Hematopoietic multipotent progenitor cell treated with erythropoietin and hydrocortisone succinate and interleukin-3 and kit ligand, for 17 days (in vitro differentiated cells): ENCODE measurements around the gene ASXL1.

Experiments used
- DNase-seq: peaks from one replicate; pipeline ENCODE4 v3.0.0-alpha.2; 2015; ENCODE audit warnings: low spot score

The ASXL1 gene

GRCh38 chr20:32466739-32467505, 108.8 kb downstream of the ASXL1 start:
- no peak for DNase-seq

GRCh38 chr20:32467506-32468312, 109.6 kb downstream of the ASXL1 start:
- DNase-seq: no peak

- no peak for DNase-seq
Measured at GRCh38 chr20:32468313-32468640, 110.1 kb downstream of the ASXL1 start.

GRCh38 chr20:32468860-32469259, 110.7 kb downstream of the ASXL1 start:
- no peak for DNase-seq

- peak; percentile 45 for DNase-seq
Measured at GRCh38 chr20:32470025-32470861, 112.1 kb downstream of the ASXL1 start.

GRCh38 chr20:32470940-32471339, 112.8 kb downstream of the ASXL1 start:
- no peak for DNase-seq

GRCh38 chr20:32472581-32473207, 114.6 kb downstream of the ASXL1 start:
- no peak for DNase-seq

GRCh38 chr20:32473231-32474008, 115.3 kb downstream of the ASXL1 start:
- DNase-seq: no peak

GRCh38 chr20:32474009-32474716, 116.0 kb downstream of the ASXL1 start:
- DNase-seq: no peak

GRCh38 chr20:32474717-32474966, 116.5 kb downstream of the ASXL1 start:
- no peak for DNase-seq

GRCh38 chr20:32474967-32475811, 117.1 kb downstream of the ASXL1 start:
- peak; percentile 56 for DNase-seq

GRCh38 chr20:32476684-32477593, 118.8 kb downstream of the ASXL1 start:
- DNase-seq: peak; percentile 51

- peak; percentile 64 for DNase-seq
Measured at GRCh38 chr20:32477594-32478512, 119.7 kb downstream of the ASXL1 start.

GRCh38 chr20:32478576-32478975, 120.4 kb downstream of the ASXL1 start:
- DNase-seq: no peak

- no peak for DNase-seq
Measured at GRCh38 chr20:32479012-32479411, 120.9 kb downstream of the ASXL1 start.

GRCh38 chr20:32479697-32480171, 121.6 kb downstream of the ASXL1 start:
- peak; percentile 23 for DNase-seq

- no peak for DNase-seq
Measured at GRCh38 chr20:32480371-32481241, 122.5 kb downstream of the ASXL1 start.
